Suprapubic skin (tissue), 4 donors: ENCODE results near the gene GNAT1.

Experiments
- POLR2A ChIP-seq, 2 donors: fragments of 450-650 bp; IDR thresholded peaks; one replicate each; pipeline ENCODE4 v1.6.1; 2017; ENCODE audit warnings: antibody characterized with exemption in 2 of 2, mild to moderate bottlenecking in 2 of 2, moderate library complexity in 2 of 2
- POLR2AphosphoS5 ChIP-seq, 3 donors: sonication (generic); formaldehyde crosslinking; IDR thresholded peaks; one replicate each; pipeline ENCODE4 v1.6.1; 2017; ENCODE audit warnings: antibody characterized with exemption in 3 of 3
- TF ChIP-seq, protein P1 (sequence below), 2 donors: fragments of 200-600 bp in 1 of 2; fragments of 450-650 bp in 1 of 2; sonication (generic) in 1 of 2; IDR thresholded peaks; one replicate each; pipeline ENCODE4 v1.5.1; 2016 to 2019; ENCODE audit warnings: antibody characterized with exemption in 2 of 2, mild to moderate bottlenecking in 1 of 2, moderate library complexity in 1 of 2

GRCh38 chr3:50171540-50172301 lies 19.7 kb upstream of the GNAT1 start:
- no peak for TF ChIP-seq POLR2A (IDR thresholded peaks at IDR 0.05)
- TF ChIP-seq, protein P1, sequence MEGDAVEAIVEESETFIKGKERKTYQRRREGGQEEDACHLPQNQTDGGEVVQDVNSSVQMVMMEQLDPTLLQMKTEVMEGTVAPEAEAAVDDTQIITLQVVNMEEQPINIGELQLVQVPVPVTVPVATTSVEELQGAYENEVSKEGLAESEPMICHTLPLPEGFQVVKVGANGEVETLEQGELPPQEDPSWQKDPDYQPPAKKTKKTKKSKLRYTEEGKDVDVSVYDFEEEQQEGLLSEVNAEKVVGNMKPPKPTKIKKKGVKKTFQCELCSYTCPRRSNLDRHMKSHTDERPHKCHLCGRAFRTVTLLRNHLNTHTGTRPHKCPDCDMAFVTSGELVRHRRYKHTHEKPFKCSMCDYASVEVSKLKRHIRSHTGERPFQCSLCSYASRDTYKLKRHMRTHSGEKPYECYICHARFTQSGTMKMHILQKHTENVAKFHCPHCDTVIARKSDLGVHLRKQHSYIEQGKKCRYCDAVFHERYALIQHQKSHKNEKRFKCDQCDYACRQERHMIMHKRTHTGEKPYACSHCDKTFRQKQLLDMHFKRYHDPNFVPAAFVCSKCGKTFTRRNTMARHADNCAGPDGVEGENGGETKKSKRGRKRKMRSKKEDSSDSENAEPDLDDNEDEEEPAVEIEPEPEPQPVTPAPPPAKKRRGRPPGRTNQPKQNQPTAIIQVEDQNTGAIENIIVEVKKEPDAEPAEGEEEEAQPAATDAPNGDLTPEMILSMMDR (IDR thresholded peaks at IDR 0.05) = no peak
- no peak for TF ChIP-seq POLR2AphosphoS5 (IDR thresholded peaks at IDR 0.05)
